ENCODE data around the gene PRLH. TPM values are rescaled to one million over a fixed set of nuclear protein-coding genes. Genes with fewer than 3 reads are reported as not detected.
"Not testable (repeated sequence)": the region's sequence is repeated elsewhere in the genome, so short reads cannot be mapped to it uniquely, and the experiment has no call there.

Gene PRLH
- total RNA-seq, 1 experiment from 2014 or later: not detected

GRCh38 chr2:237581751-237582746, 15.7 kb downstream of the PRLH start:
- DNase-seq (ENCODE audit: low spot score): peak; percentile 69

- no peak for DNase-seq (ENCODE audit: low spot score)
Measured at GRCh38 chr2:237583385-237584295, 17.3 kb downstream of the PRLH start.

GRCh38 chr2:237585590-237586221, 19.3 kb downstream of the PRLH start:
- no peak for DNase-seq (ENCODE audit: low spot score)

- DNase-seq (ENCODE audit: low spot score): no peak
Measured at GRCh38 chr2:237588044-237588696, 21.8 kb downstream of the PRLH start.

GRCh38 chr2:237590272-237591140, 24.1 kb downstream of the PRLH start, which contains the start of gene RAB17:
Gene RAB17 (minus strand): TSS chr2:237590734. CDS start chr2:237586154, 4,580 bp downstream.
- peak; percentile 49 for DNase-seq (ENCODE audit: low spot score)

- no peak for DNase-seq (ENCODE audit: low spot score)
Measured at GRCh38 chr2:237591141-237591881, 24.9 kb downstream of the PRLH start.

- DNase-seq (ENCODE audit: low spot score): no peak
Measured at GRCh38 chr2:237592425-237592980, 26.1 kb downstream of the PRLH start.

- no peak for DNase-seq (ENCODE audit: low spot score)
Measured at GRCh38 chr2:237593036-237593435, 26.7 kb downstream of the PRLH start.

- DNase-seq (ENCODE audit: low spot score): no peak
Measured at GRCh38 chr2:237593596-237594320, 27.4 kb downstream of the PRLH start.

GRCh38 chr2:237594514-237594871, 28.1 kb downstream of the PRLH start:
- peak; percentile 46 for DNase-seq (ENCODE audit: low spot score)

GRCh38 chr2:237595829-237596519, 29.6 kb downstream of the PRLH start:
- DNase-seq (ENCODE audit: low spot score): not testable (repeated sequence)

GRCh38 chr2:237596520-237597195, 30.3 kb downstream of the PRLH start:
- DNase-seq (ENCODE audit: low spot score): no peak

- no peak for DNase-seq (ENCODE audit: low spot score)
Measured at GRCh38 chr2:237597196-237598145, 31.1 kb downstream of the PRLH start.

- DNase-seq (ENCODE audit: low spot score): no peak
Measured at GRCh38 chr2:237598468-237599208, 32.3 kb downstream of the PRLH start.

- no peak for DNase-seq (ENCODE audit: low spot score)
Measured at GRCh38 chr2:237599465-237600110, 33.2 kb downstream of the PRLH start.

All from A172 (cell line).